Measurements from ENCODE around the gene PPEF2. TPM values are rescaled to one million over a fixed set of nuclear protein-coding genes. Genes with fewer than 3 reads are reported as not detected.

Gene PPEF2
- total and polyA plus RNA-seq, 4 donors: 0.17 TPM; not detected in 3

- no peak overlapping the region for H3K27ac ChIP-seq (ENCODE audit: low read depth in 1 of 2, low read length in 2 of 2)
- 84% methylated on average over 8 of the region's 8 CpGs for WGBS
- no peaks in the 10 kb centered on the region for H3K9me3 ChIP-seq (ENCODE audit: control insufficient read depth in 4 of 4, low read length in 3 of 4)
- no peak overlapping the region for H3K9ac ChIP-seq (ENCODE audit: low read depth in 1 of 2, low read length in 2 of 2)
- H3K27me3 ChIP-seq (ENCODE audit: control insufficient read depth in 4 of 4, insufficient read depth in 4 of 4, low read length in 3 of 4): no peaks in the 10 kb centered on the region
- no peaks in the 10 kb centered on the region for H3K36me3 ChIP-seq (ENCODE audit: control insufficient read depth in 4 of 4, insufficient read depth in 3 of 4, low read depth in 1 of 4, low read length in 3 of 4)
- no peaks in the 10 kb centered on the region for H3K4me1 ChIP-seq (ENCODE audit: control insufficient read depth in 4 of 4, insufficient read depth in 4 of 4, low read length in 3 of 4)
- TF ChIP-seq NR2F2 (IDR thresholded peaks at IDR 0.05) (no peak), JUND (IDR thresholded peaks at IDR 0.05) (no peak), SP1 (IDR thresholded peaks at IDR 0.05) (no peak), RAD21 (IDR thresholded peaks at IDR 0.05) (no peak), FOXA2 (IDR thresholded peaks at IDR 0.05) (no peak)
- no peak for DNase-seq (ENCODE audit: low spot score)
- H3K4me3 ChIP-seq (ENCODE audit: low read depth in 1 of 3, low read length in 3 of 3): no peak overlapping the region
These were observed 60.4 kb downstream of the PPEF2 start for GRCh38 chr4:75841641-75842520.

GRCh38 chr4:75834772-75835154 lies 67.5 kb downstream of the PPEF2 start:
- Histone ChIP-seq H3K4me1 (ENCODE audit: control insufficient read depth in 4 of 4, insufficient read depth in 4 of 4, low read length in 3 of 4) (no peaks in the 10 kb centered on the region), H3K4me3 (ENCODE audit: low read depth in 1 of 3, low read length in 3 of 3) (no peak overlapping the region), H3K9me3 (ENCODE audit: control insufficient read depth in 4 of 4, low read length in 3 of 4) (no peaks in the 10 kb centered on the region), H3K27me3 (ENCODE audit: control insufficient read depth in 4 of 4, insufficient read depth in 4 of 4, low read length in 3 of 4) (no peaks in the 10 kb centered on the region), H3K36me3 (ENCODE audit: control insufficient read depth in 4 of 4, insufficient read depth in 3 of 4, low read depth in 1 of 4, low read length in 3 of 4) (no peaks in the 10 kb centered on the region), H3K9ac (ENCODE audit: low read depth in 1 of 2, low read length in 2 of 2) (no peak overlapping the region), H3K27ac (ENCODE audit: low read depth in 1 of 2, low read length in 2 of 2) (no peak overlapping the region)
- DNase-seq (ENCODE audit: low spot score): no peak
- WGBS: 72% methylated on average over 2 of the region's 2 CpGs
- TF ChIP-seq SP1 (IDR thresholded peaks at IDR 0.05) (no peak), HNF4G (IDR thresholded peaks at IDR 0.05) (no peak), EGR1 (IDR thresholded peaks at IDR 0.05; ENCODE audit: low read depth in 2 of 2) (no peak), RXRA (IDR thresholded peaks at IDR 0.05) (no peak), ATF3 (IDR thresholded peaks at IDR 0.05) (no peak), FOXA2 (IDR thresholded peaks at IDR 0.05) (no peak), GABPA (IDR thresholded peaks at IDR 0.05 in 1 of 2, conservative IDR thresholded peaks at IDR 0.05 in 1 of 2) (no peak), HNF4A (conservative IDR thresholded peaks at IDR 0.05) (no peak), NR2F2 (IDR thresholded peaks at IDR 0.05) (no peak), FOXA1 (IDR thresholded peaks at IDR 0.05) (no peak), TAF1 (conservative IDR thresholded peaks at IDR 0.05) (no peak)
- TF ChIP-seq, protein P1, sequence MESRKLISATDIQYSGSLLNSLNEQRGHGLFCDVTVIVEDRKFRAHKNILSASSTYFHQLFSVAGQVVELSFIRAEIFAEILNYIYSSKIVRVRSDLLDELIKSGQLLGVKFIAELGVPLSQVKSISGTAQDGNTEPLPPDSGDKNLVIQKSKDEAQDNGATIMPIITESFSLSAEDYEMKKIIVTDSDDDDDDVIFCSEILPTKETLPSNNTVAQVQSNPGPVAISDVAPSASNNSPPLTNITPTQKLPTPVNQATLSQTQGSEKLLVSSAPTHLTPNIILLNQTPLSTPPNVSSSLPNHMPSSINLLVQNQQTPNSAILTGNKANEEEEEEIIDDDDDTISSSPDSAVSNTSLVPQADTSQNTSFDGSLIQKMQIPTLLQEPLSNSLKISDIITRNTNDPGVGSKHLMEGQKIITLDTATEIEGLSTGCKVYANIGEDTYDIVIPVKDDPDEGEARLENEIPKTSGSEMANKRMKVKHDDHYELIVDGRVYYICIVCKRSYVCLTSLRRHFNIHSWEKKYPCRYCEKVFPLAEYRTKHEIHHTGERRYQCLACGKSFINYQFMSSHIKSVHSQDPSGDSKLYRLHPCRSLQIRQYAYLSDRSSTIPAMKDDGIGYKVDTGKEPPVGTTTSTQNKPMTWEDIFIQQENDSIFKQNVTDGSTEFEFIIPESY (IDR thresholded peaks at IDR 0.05): no peak

DNA sequence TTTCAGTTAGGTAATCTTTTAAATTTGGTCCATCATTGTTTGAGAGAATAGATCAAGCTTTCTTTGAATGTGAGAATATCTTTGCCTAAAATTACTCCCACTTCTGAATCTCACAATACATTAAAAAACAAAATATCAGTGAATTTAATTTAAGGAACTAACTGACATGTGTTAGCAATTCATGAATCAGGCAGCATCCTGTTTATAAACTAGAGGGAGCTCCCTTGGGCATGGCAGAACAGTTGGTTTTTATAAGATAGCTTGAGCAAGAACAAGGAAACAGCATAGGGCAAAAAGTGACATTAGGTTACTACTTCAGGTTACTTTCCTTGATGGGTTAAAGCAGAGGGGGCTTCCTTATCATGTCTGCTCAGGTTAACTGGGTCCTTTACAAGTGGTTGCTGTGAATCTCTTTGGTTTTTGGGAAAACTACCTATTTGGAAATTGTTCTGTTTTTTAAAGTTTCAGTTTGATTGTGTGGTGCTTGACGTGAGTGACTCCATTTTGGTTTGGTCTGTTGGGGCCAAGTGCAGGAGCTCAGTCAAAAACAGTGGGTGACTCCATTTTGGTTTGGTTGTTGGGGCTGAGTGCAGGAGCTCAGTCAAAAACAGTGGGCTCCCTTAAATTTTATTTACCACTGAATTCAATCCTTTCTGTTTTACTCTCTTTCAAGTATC lies 68.0 kb downstream of the PPEF2 start:
- no peak overlapping the region for H3K4me3 ChIP-seq (ENCODE audit: low read depth in 1 of 3, low read length in 3 of 3)
- no peaks in the 10 kb centered on the region for H3K9me3 ChIP-seq (ENCODE audit: control insufficient read depth in 4 of 4, low read length in 3 of 4)
- no peak overlapping the region for H3K27ac ChIP-seq (ENCODE audit: low read depth in 1 of 2, low read length in 2 of 2)
- no peaks in the 10 kb centered on the region for H3K4me1 ChIP-seq (ENCODE audit: control insufficient read depth in 4 of 4, insufficient read depth in 4 of 4, low read length in 3 of 4)
- no peaks in the 10 kb centered on the region for H3K27me3 ChIP-seq (ENCODE audit: control insufficient read depth in 4 of 4, insufficient read depth in 4 of 4, low read length in 3 of 4)
- no peaks in the 10 kb centered on the region for H3K36me3 ChIP-seq (ENCODE audit: control insufficient read depth in 4 of 4, insufficient read depth in 3 of 4, low read depth in 1 of 4, low read length in 3 of 4)
- WGBS: 83% methylated on average over 1 of the region's 1 CpG
- H3K9ac ChIP-seq (ENCODE audit: low read depth in 1 of 2, low read length in 2 of 2): no peak overlapping the region
- DNase-seq (ENCODE audit: low spot score): no peak
- no peak for TF ChIP-seq MAX (IDR thresholded peaks at IDR 0.05)
